GM18873 (cell line): ENCODE data around the gene LMO2.
"Not testable (repeated sequence)": the region's sequence is repeated elsewhere in the genome, so short reads cannot be mapped to it uniquely, and the experiment has no call there.

Experiments used
- ATAC-seq: cut with Tn5 transposase; IDR thresholded peaks from one replicate; pipeline ENCODE4 v1.9.1; 2021; ENCODE audit warnings: mild to moderate bottlenecking, moderate library complexity, moderate number of reproducible peaks; ENCODE audit not compliant: unreplicated experiment, low FRiP score

LMO2 gene

DNA sequence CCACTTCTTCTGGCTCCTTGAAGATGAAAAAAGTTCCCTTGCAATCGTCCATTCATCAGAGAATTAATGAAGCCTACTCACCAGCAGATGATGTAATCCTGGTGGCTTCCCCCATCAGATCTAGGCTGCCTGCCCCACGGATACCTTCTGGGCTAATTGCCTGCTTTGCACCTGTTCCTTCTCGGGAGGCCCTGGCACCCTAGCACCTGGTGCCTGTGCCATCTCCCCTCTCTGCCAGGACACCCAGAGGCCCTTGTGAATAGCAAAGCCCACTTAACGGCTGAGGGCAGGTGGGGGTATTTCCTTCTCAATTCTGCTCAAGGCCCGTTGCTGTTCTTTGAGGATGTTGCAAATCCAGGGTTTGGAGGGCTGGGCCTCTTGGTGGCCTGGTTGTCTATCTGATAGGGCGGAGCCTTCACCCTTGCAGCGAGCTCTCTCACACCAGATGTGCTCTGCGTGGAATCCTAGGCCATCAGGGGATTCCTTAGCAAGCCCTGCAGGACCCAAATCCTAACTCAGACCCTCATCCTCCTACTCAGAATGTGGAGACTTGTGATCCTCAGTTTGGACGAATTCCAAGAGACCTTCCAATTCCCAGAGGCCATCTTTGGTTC, at the start of gene LMO2:
Gene LMO2 (minus strand): TSS at position 363 of the 614 bp plus-strand sequence. CDS start 22,360 bp downstream, outside the sequence.
- no peak for ATAC-seq

GRCh38 chr11:33940538-33940815, 48.6 kb upstream of the LMO2 start:
- no peak for ATAC-seq

DNA sequence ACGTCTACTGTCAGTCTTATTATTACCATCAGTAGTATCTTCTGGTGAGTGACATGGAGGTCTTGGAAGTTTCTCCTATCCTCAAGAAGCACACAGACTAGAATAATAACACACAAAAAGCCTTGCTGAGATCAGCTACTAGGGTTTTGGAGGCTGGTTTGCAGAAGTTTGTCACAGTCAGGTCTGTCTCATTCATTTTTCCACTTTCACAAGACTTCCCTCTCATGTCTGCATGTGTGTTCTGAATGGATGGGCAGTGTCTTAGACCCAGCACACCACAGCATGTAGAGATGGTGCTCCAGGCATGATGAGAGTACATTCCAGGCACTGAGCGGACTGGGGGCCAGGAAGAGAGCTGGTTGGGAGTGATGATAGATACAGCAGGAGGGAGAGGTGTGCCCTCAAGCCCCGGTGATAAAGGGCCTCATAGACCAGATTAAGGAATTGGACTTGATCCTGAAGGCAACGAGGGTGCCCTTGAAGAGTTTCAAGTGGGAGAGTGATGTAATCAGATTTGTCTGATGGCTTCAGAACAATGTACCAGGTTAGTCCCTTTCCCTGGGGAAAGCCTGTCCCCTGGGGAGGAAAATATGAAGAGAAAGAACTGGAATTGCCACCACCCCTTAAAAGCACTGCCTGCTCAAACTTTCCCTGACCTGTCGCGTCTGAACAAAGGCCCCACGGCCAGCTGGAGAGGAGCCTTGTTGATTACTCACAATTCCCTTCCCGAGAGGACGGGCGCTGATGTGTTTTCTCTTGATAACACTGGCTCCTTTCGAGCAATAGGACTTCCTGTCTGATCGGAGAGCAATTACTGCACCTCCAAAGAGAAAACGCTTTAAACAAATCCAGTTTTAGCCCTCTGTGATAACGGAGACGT, 45.1 kb upstream of the LMO2 start:
- ATAC-seq, result no peak

DNA sequence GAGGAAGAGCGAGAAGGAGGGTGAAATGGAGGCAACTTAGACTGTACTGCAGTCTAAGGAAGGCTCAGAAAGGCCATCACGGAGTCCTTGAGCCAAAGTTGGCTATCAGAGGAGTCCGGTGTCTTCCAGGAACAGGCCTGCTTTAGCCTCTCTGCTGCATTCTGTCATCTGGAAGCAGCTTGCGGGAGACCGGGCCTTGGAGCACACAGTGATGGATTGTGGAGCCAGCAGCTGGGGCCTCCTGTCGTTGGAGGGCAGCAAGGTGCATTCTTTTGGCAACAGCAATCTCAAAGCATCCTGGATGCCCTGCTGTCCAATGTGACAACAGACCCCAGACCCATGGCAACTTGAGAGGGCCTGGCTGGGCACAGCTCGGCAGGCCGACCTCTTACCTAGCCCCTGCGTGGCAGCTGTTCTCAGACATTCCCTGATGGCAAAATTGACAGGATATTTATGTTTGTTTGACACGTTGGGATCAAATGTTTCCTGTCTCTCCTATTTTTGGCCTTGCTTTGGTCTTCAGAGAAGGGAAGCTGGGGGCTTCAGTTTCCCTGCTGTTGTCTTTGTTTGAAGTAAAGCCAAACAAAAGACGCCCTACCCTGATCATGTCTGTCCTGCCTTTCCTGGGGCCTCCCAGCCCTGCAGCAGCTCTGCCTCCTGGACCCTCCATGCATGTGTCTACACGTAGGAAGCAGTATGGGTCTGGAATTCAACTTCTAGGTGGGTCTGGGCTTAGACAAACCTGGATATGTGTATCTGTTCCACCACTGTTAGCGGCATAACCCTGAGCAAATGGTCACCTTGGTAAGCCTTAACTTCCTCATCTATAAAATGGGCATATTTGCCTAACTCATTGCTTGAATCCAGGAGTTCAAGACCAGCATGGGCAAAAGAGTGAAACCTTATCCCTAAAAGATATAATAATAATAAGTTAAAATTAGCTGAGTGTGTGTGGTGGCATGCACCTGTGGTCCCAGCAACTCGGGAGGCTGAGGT, 43.9 kb upstream of the LMO2 start:
- ATAC-seq, result no peak

DNA sequence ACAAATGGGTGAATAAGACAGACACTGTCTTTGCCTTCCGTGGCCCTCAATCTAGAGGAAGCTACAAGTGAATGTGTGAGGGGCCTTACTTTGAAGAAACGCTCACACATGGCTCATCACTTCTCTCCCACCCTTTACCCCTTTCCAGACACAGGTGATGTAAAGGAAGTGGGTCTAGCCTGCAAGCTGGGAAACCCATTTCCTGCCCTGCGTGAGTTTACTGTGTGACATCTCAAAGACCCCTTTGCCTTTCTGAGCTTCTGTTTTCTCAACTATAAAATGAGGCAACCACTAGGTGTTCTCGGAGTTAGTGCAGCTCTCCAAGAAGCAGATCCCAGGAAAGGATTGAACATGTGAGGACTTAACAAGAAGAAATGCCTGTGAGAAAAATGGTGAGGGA, 43.1 kb upstream of the LMO2 start:
- no peak for ATAC-seq

- ATAC-seq, result no peak
Observed at GRCh38 chr11:33934450-33934849, 42.6 kb upstream of the LMO2 start.

GRCh38 chr11:33933602-33934001, 41.7 kb upstream of the LMO2 start:
- no peak for ATAC-seq

GRCh38 chr11:33932721-33933120, 40.8 kb upstream of the LMO2 start:
- no peak for ATAC-seq

DNA sequence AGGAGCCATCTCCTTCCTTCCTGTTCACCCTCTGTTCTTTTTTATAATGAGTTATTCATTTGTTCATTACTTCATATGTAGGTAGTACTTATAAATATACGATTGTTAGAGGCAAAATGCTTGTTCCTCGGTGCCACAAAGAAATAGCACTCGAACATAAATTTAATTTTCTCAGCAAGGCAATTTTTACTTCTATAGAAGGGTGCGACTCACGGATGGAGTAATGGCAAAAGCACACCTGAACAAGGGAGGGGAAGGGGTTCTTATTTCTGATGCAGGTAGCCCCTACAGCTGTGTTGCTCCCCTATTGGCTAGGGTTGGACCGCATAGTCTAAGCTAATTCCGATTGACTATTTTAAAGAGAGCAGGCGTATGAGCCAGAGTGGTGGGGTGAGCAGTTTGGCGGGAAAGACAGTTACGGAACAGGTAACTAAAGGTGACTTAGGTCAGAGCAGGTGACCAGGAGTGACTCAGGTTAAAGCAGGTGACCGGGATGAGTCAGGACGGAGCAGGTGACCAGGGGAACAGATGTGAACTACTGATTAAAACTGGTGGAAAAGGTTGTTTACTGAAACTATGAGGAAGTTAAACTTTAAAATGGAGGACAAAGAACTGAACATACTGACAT, 40.0 kb upstream of the LMO2 start:
- ATAC-seq, result not testable (repeated sequence)

DNA sequence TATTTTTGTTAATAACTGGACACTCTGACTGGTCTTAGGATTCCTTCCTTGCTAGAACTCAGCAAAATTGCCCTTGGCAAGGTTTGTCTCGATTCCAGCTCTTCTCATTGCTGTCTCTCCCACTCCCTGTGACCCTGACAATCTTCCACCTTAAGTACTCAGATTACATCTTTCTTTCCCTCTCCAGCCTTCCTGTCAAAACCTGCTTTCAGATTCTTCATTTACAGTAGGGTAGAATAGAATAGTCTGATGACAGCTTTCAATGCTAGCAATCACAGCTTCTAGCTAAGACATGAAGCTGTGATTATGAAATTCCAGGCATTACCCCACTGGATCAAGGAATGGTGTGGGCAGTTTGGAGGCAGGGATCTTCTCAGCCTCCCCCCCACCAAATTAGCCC, 39.2 kb upstream of the LMO2 start:
- no peak for ATAC-seq

DNA sequence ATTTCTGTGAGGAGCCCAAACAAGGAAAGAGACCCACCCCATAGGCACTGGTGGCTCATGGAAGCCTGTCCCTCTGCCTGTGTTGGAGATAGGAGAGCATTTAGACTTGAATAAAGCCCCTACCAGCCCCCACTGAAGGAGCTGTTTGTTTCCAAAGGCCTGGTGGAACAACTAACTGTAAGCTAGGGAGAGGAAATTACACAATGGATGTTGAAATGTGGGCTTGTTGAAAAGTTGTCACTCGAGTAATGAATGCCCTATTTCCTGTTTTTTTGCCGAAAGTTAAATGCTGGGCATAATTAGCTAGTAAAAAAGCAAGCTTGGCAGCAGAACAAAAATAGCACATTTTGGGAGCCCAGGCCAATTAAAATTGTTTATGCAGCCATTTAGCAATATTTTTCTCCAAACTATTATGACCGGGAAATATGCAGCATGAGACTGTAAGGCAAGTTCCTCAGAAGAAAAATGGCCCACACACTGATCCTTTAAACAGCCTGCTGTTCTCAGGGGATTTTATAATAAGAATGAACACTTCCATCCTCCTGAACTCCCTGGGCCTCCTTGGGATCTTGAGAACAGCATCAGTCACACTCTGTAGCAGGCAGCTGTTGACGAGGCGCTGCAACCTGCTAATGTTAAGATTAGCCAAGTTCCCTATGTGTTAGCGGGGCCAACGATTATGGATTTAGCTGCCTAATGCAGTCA, 38.6 kb upstream of the LMO2 start:
- ATAC-seq, result no peak

GRCh38 chr11:33928564-33928963, 36.7 kb upstream of the LMO2 start:
- no peak for ATAC-seq

- no peak for ATAC-seq
Observed at GRCh38 chr11:33926671-33927552, 35.0 kb upstream of the LMO2 start.

DNA sequence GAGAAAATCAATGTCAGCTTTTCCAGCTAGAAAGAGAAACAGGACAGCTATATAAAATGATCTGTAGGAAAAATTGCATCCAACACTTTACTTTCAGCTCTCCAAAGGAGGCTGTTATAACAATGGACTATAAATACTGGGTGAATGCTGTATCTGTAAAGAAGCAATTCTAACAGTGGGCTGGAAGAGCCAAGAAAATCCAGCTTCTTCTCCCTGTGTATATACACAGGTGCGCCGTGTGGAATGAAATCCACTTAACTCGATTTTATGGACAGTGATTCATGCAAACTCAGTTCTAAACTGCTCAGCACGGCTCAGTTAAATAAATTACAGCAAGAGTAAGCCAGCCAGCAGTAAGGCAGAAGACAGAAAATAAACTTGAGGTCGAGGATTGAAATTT, 32.5 kb upstream of the LMO2 start:
- no peak for ATAC-seq

- ATAC-seq, result no peak
Observed at GRCh38 chr11:33923626-33924025, 31.8 kb upstream of the LMO2 start.

DNA sequence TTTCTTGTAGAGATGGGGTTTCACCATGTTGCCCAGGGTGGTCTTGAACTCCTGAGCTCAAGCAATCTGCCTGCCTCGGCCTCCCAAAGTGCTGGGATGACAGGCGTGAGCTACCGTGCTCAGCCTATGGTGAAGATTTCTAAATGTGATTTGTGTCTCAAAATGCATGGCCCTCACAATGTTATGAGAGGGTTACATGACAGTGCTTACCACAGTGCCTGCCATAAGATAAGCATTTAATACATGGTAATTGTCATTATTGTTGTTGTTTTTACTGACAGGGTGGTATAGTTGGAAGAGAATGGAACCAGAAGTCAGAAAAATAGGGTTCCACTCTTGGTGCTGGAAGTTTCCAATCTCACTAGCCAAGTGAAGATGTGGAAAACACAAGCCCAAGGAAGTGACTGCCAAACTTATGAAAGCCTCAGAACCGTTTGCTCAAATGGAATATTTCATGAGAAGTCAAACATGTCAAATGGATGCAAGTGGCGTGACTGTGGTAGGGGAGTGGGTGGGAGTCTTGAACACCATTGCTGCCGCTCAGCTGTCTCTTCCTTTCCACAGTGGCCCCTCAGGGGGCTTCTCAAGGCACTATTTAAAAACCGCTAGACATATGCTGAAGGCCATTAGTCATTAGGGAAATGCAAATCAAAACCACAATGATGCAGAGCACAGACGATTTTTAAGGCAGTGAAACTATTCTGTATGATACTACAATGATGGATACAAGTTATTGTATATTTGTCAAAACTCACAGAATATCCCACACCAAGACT, 29.1 kb upstream of the LMO2 start:
- ATAC-seq, result peak; percentile 88

DNA sequence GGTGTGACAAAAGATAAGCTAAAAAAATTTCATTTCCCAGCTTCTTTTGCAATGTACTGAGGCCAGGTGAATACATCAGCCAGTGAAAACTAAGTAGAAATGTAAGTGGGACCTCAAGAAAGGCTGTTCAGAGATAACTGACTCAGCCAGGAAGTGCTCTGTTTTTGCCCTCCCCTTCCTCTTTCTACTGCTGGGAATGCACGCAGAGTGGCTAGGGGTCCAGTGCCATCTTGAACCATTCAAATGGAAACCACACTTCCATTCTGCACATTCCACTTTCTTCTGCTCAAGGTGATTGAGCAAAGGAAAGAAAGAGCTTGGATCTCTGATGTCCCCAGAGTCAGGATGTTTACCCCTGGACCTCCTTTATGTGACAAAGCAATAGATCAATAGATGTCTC, 27.8 kb upstream of the LMO2 start:
- no peak for ATAC-seq

GRCh38 chr11:33917402-33917801, 25.5 kb upstream of the LMO2 start:
- not testable (repeated sequence) for ATAC-seq
